Ishikawa (cell line): Measurements from ENCODE around the gene AGA.

Experiments used
- CEBPB ChIP-seq: IDR thresholded peaks from 2 replicates; pipeline ENCODE4 v1.6.1; 2012
- CREB1 ChIP-seq: IDR thresholded peaks from 2 replicates; pipeline ENCODE4 v1.6.1; 2012; ENCODE audit warnings: low read depth
- EGR1 ChIP-seq: IDR thresholded peaks from 2 replicates; pipeline ENCODE4 v1.6.1; 2012
- EP300 ChIP-seq: IDR thresholded peaks from 2 replicates; pipeline ENCODE4 v1.6.1; 2012; ENCODE audit warnings: borderline replicate concordance
- FOXM1 ChIP-seq: IDR thresholded peaks from 2 replicates; pipeline ENCODE4 v1.6.1; 2012; ENCODE audit warnings: low read depth, borderline replicate concordance
- NFIC ChIP-seq: IDR thresholded peaks from 2 replicates; pipeline ENCODE4 v1.6.1; 2012
- RAD21 ChIP-seq: IDR thresholded peaks from 2 replicates; pipeline ENCODE4 v1.6.1; 2012; ENCODE audit warnings: low read depth
- REST ChIP-seq: IDR thresholded peaks from 2 replicates; pipeline ENCODE4 v1.6.1; 2012; ENCODE audit warnings: low read depth, mild to moderate bottlenecking
- TAF1 ChIP-seq: IDR thresholded peaks from 2 replicates; pipeline ENCODE4 v1.6.1; 2012; ENCODE audit warnings: low read depth, mild to moderate bottlenecking
- TCF12 ChIP-seq: IDR thresholded peaks from 2 replicates; pipeline ENCODE4 v1.6.1; 2012; ENCODE audit warnings: low read depth
- TEAD4 ChIP-seq: IDR thresholded peaks from 2 replicates; pipeline ENCODE4 v1.6.1; 2012
- YY1 ChIP-seq: IDR thresholded peaks from 2 replicates; pipeline ENCODE4 v1.6.1; 2012; ENCODE audit warnings: low read depth
- ZBTB7A ChIP-seq: IDR thresholded peaks from 2 replicates; pipeline ENCODE4 v1.6.1; 2012; ENCODE audit warnings: low read depth
- TF ChIP-seq, protein P1 (sequence below): IDR thresholded peaks from 2 replicates; pipeline ENCODE4 v1.6.1; 2012
- TF ChIP-seq, protein P2 (sequence below): IDR thresholded peaks from 2 replicates; pipeline ENCODE4 v1.6.1; 2012

AGA gene

GRCh38 chr4:177404986-177405385 is 37.3 kb downstream of the AGA start:
- TF ChIP-seq NFIC: no peak
- no peak for TF ChIP-seq REST
- no peak for TF ChIP-seq CREB1
- no peak for TF ChIP-seq ZBTB7A
- no peak for TF ChIP-seq EGR1
- no peak for TF ChIP-seq YY1
- no peak for TF ChIP-seq RAD21
- no peak for TF ChIP-seq EP300
- no peak for TF ChIP-seq TEAD4
- TF ChIP-seq FOXM1: no peak
- TF ChIP-seq, protein P1, sequence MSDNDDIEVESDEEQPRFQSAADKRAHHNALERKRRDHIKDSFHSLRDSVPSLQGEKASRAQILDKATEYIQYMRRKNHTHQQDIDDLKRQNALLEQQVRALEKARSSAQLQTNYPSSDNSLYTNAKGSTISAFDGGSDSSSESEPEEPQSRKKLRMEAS: no peak
- TF ChIP-seq TAF1: no peak

DNA sequence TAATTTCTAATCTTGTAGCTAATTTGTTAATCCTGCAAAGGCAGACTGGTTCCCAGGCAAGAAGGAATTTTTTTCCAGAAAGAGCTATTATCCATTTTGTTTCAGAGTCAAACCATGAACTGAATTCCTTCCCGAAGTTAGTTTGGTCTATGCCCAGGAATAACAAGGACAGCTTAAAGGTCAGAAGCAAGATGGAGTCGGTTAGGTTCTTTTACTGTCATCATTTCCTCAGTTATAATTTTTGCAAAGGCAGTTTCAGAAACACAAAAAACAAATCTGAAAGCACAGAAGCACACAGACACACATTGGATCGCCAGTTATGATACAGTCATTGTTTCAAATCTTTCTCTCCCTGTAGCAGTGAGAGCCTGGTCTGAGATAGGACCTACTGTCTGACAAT is 37.9 kb downstream of the AGA start:
- no peak for TF ChIP-seq EP300
- no peak for TF ChIP-seq RAD21

- TF ChIP-seq EP300 (no peak), FOXM1 (no peak), RAD21 (no peak), ZBTB7A (no peak), TEAD4 (no peak), YY1 (no peak), TAF1 (no peak), CREB1 (no peak), REST (no peak), CEBPB (no peak), NFIC (no peak), EGR1 (no peak), TCF12 (no peak)
- TF ChIP-seq, protein P1: no peak
- TF ChIP-seq, protein P2, sequence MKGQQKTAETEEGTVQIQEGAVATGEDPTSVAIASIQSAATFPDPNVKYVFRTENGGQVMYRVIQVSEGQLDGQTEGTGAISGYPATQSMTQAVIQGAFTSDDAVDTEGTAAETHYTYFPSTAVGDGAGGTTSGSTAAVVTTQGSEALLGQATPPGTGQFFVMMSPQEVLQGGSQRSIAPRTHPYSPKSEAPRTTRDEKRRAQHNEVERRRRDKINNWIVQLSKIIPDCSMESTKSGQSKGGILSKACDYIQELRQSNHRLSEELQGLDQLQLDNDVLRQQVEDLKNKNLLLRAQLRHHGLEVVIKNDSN: no peak
Observed at GRCh38 chr4:177403746-177404145, 38.5 kb downstream of the AGA start.

DNA sequence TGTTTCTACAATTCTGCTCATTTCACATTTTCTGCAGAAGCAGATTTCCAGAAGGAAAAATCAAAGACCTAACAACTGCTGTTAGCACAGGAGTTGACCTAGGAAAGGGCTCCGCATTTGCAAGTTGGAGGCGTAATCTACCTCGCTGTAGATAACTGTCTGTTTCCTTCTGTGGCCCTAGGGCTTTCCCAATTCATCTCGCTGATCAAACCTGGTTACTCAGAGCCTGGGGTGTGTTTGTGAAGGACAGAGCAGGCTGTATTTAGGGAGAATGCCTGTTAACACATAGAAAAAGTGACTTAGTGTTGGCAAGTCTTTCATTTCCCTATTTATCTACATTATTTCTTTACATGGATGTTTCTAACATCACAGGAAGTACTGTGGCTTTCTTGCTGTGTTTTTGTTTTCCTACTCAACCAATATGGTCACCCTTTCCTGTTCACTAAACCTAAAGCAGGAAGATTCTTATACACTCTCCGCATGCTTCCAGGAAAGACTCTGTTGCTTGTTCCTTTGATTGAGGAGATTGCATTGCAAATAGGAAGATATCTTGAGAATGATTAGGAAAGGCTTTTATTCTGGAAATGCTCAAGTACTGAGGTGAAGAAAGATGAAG is 40.5 kb downstream of the AGA start:
- no peak for TF ChIP-seq YY1
- TF ChIP-seq TAF1: no peak
- TF ChIP-seq, protein P1: no peak
- no peak for TF ChIP-seq EGR1
- no peak for TF ChIP-seq FOXM1
- no peak for TF ChIP-seq TEAD4
- no peak for TF ChIP-seq EP300
- no peak for TF ChIP-seq NFIC
- no peak for TF ChIP-seq REST
- TF ChIP-seq ZBTB7A: no peak
- TF ChIP-seq CREB1: no peak
- no peak for TF ChIP-seq TCF12
- TF ChIP-seq CEBPB: no peak
- TF ChIP-seq RAD21: no peak
- TF ChIP-seq, protein P2: no peak

- TF ChIP-seq ZBTB7A (no peak), CREB1 (no peak), TCF12 (no peak), EGR1 (no peak), NFIC (no peak), FOXM1 (no peak), REST (no peak), RAD21 (no peak), YY1 (no peak), TAF1 (no peak)
- TF ChIP-seq, protein P1: no peak
- TF ChIP-seq, protein P2: no peak
Observed at GRCh38 chr4:177400030-177400429, 42.2 kb downstream of the AGA start.
